ENCODE data around the gene SFT2D1. TPM values are rescaled to one million over a fixed set of nuclear protein-coding genes. Genes with fewer than 3 reads are reported as not detected.

The SFT2D1 gene
- total RNA-seq, 2 donors from 2014 or later: 65.0 to 73.3 TPM

- no peak overlapping the region for H3K4me3 ChIP-seq
- no peaks in the 10 kb centered on the region for H3K4me1 ChIP-seq
- no peak for DNase-seq
- TF ChIP-seq, protein P1, sequence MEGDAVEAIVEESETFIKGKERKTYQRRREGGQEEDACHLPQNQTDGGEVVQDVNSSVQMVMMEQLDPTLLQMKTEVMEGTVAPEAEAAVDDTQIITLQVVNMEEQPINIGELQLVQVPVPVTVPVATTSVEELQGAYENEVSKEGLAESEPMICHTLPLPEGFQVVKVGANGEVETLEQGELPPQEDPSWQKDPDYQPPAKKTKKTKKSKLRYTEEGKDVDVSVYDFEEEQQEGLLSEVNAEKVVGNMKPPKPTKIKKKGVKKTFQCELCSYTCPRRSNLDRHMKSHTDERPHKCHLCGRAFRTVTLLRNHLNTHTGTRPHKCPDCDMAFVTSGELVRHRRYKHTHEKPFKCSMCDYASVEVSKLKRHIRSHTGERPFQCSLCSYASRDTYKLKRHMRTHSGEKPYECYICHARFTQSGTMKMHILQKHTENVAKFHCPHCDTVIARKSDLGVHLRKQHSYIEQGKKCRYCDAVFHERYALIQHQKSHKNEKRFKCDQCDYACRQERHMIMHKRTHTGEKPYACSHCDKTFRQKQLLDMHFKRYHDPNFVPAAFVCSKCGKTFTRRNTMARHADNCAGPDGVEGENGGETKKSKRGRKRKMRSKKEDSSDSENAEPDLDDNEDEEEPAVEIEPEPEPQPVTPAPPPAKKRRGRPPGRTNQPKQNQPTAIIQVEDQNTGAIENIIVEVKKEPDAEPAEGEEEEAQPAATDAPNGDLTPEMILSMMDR (IDR thresholded peaks at IDR 0.05): no peak
- no peak overlapping the region for H3K27ac ChIP-seq
- H3K36me3 ChIP-seq: no peaks in the 10 kb centered on the region
- no peaks in the 10 kb centered on the region for H3K27me3 ChIP-seq
- intact Hi-C loops (cut with DNase I): no loop called here
- H3K9ac ChIP-seq (ENCODE audit: low read depth in 2 of 2, low read length in 2 of 2): no peak overlapping the region
- no peaks in the 10 kb centered on the region for H3K9me3 ChIP-seq
These were observed 11.2 kb upstream of the SFT2D1 start for GRCh38 chr6:166353507-166353906.

DNA sequence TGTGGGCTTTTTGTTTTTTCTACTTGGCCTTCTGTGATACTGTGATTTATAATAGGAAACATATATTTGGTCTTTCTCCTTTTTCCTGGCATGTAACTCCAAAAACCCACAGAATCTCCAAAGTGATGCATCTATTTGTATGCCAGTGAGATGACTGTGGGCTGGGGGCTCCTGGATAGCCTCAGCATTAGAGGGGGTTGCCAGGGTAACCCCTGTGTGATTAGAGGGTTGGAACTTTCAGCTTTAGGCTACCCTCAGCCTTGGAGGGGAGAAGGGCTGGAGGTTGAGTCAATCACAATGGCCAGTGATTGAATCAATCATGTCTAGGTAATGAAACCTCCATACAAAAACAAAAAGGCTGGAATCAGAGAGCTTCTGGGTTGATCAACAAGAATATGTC, 10.6 kb upstream of the SFT2D1 start:
- no peaks in the 10 kb centered on the region for H3K27me3 ChIP-seq
- DNase-seq: no peak
- H3K27ac ChIP-seq: no peak overlapping the region
- no peaks in the 10 kb centered on the region for H3K4me1 ChIP-seq
- intact Hi-C loops (cut with DNase I): no loop called here
- H3K36me3 ChIP-seq: no peaks in the 10 kb centered on the region
- H3K4me3 ChIP-seq: no peak overlapping the region
- TF ChIP-seq, protein P1 (IDR thresholded peaks at IDR 0.05): no peak
- H3K9ac ChIP-seq (ENCODE audit: low read depth in 2 of 2, low read length in 2 of 2): no peak overlapping the region
- H3K9me3 ChIP-seq: no peaks in the 10 kb centered on the region

- intact Hi-C loops (cut with DNase I): no loop called here
- no peaks in the 10 kb centered on the region for H3K27me3 ChIP-seq
- no peaks in the 10 kb centered on the region for H3K4me1 ChIP-seq
- peak; percentile 74 for DNase-seq
- H3K36me3 ChIP-seq: no peaks in the 10 kb centered on the region
- TF ChIP-seq, protein P1 (IDR thresholded peaks at IDR 0.05): no peak
- peak overlapping the region; percentile 64 for H3K27ac ChIP-seq
- no peak overlapping the region for H3K4me3 ChIP-seq
- H3K9me3 ChIP-seq: no peaks in the 10 kb centered on the region
- H3K9ac ChIP-seq (ENCODE audit: low read depth in 2 of 2, low read length in 2 of 2): no peak overlapping the region
These were observed 9.5 kb upstream of the SFT2D1 start for GRCh38 chr6:166351715-166352285.

- Histone ChIP-seq H3K27me3 (no peaks in the 10 kb centered on the region), H3K4me3 (no peak overlapping the region), H3K9me3 (no peaks in the 10 kb centered on the region), H3K27ac (no peak overlapping the region), H3K9ac (ENCODE audit: low read depth in 2 of 2, low read length in 2 of 2) (no peak overlapping the region), H3K36me3 (no peaks in the 10 kb centered on the region), H3K4me1 (no peaks in the 10 kb centered on the region)
- TF ChIP-seq, protein P1 (IDR thresholded peaks at IDR 0.05): no peak
- no peak for DNase-seq
- intact Hi-C loops (cut with DNase I): no loop called here
These were observed 6.1 kb upstream of the SFT2D1 start for GRCh38 chr6:166348305-166348949.

DNA sequence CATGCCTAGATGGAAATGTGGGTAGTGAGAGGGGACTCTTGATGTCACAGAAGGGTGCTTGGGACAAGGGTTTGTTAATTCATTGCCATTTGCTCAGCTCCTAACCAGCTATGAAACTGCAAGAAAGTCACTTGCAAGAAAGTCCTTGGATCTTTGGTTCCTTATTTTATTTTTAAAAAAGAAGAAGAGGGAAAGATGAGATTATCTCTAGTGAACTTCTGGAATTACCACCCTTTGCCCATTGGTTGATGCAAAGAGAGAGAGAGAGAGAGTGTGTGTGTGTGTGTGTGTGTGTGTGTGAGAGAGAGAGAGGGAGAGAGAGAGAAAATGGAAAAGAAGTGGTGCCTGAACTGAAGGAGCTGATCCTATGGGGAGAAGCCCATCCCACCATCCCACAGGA, 4.6 kb upstream of the SFT2D1 start:
- intact Hi-C loops (cut with DNase I): no loop called here
- no peaks in the 10 kb centered on the region for H3K4me1 ChIP-seq

More for the DNA sequence above, 4.6 kb upstream of the SFT2D1 start:
- Histone ChIP-seq H3K27me3 (no peaks in the 10 kb centered on the region), H3K27ac (no peak overlapping the region), H3K9me3 (no peaks in the 10 kb centered on the region), H3K4me3 (no peak overlapping the region), H3K36me3 (no peaks in the 10 kb centered on the region), H3K9ac (ENCODE audit: low read depth in 2 of 2, low read length in 2 of 2) (no peak overlapping the region)
- TF ChIP-seq, protein P1 (IDR thresholded peaks at IDR 0.05): no peak
- DNase-seq: no peak

All from colonic mucosa (tissue), 4 donors.